GM23248 (cell line): ENCODE data around the gene PCDHB8.
"Not testable (repeated sequence)": the region's sequence is repeated elsewhere in the genome, so short reads cannot be mapped to it uniquely, and the experiment has no call there.

Source experiments
- EZH2 ChIP-seq: fragments of 200-600 bp; sonication (generic); IDR thresholded peaks from 2 replicates; pipeline ENCODE4 v1.6.1; 2018; ENCODE audit warnings: antibody characterized with exemption, mild to moderate bottlenecking; ENCODE audit not compliant: insufficient read depth, poor library complexity, severe bottlenecking
- EZH2phosphoT487 ChIP-seq: fragments of 200-600 bp; sonication (generic); IDR thresholded peaks from 2 replicates; pipeline ENCODE4 v1.6.1; 2018; ENCODE audit warnings: antibody characterized with exemption, moderate library complexity, mild to moderate bottlenecking, low read depth; ENCODE audit not compliant: insufficient read depth

DNA sequence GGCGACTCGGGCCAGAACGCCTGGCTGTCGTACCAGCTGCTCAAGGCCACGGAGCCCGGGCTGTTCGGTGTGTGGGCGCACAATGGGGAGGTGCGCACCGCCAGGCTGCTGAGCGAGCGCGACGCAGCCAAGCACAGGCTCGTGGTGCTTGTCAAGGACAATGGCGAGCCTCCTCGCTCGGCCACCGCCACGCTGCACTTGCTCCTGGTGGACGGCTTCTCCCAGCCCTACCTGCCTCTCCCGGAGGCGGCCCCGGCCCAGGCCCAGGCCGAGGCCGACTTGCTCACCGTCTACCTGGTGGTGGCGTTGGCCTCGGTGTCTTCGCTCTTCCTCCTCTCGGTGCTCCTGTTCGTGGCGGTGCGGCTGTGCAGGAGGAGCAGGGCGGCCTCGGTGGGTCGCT lies 16.7 kb downstream of the PCDHB8 start:
- not testable (repeated sequence) for TF ChIP-seq EZH2, EZH2phosphoT487
